GM19043 (cell line): ENCODE data around the gene TBX10.
A peak's percentile ranks its signal among the peaks of the same experiment; 100 is the strongest.
"Not testable (repeated sequence)": the region's sequence is repeated elsewhere in the genome, so short reads cannot be mapped to it uniquely, and the experiment has no call there.

ENCODE experiments used
- ATAC-seq: cut with Tn5 transposase; IDR thresholded peaks from one replicate; pipeline ENCODE4 v1.9.1; 2021; ENCODE audit warnings: low read depth; ENCODE audit not compliant: unreplicated experiment

The TBX10 gene

DNA sequence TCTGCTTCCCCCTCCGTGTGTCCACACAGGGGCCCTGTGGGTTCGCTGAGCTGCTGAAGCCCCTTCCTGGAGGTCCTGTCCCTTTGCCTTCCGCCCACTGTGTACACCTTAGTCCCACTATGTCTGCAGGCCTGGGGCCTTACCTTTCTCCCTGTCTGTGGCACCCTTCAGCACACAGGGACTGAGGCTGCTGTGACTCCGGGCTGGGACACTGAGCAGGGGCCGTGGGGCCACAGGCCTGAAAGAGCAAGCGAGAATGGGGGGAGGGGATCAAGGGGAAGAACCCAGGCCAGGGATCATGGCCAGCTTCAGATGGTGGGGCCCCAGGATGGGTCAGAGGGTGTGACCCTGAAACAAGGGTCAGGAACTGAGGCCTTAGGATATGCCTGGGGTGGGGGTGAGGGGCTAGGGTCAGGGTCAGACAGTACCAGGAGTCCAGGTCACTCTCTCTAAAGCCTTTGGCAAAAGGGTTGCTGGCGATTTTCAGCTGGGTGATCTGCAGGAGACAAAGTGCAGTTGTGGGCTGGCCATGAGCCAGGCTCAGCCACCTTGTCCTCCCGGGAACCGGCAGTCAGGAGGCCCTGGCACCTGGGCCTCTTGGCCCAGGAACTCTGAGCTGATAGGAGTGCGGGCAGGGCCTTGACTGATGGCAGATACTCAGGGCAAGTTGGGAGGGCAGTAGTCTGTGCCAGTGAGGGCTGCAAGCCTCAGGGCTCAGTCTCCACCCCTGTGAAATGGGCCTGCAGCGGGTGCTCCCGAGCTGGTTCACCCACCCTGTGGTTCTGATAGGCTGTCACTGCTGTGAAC, 7.2 kb downstream of the TBX10 start:
- ATAC-seq: no peak

DNA sequence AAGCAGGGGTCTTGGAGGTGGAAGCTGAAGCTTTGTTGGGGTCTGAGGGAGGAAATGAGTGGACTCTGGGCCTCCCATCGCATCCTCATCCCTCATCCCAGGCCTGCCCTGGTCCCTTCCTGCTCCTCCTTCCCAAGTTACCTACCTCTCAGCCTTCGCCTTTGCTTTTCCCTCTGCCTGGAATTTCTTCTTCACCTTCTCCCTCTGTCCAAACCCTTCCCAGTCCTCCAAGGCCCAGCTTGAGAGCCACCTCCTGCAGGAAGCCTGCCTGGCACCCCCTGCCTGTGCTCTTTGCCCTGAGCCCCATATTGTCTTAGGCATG, 7.7 kb downstream of the TBX10 start:
- ATAC-seq: no peak

DNA sequence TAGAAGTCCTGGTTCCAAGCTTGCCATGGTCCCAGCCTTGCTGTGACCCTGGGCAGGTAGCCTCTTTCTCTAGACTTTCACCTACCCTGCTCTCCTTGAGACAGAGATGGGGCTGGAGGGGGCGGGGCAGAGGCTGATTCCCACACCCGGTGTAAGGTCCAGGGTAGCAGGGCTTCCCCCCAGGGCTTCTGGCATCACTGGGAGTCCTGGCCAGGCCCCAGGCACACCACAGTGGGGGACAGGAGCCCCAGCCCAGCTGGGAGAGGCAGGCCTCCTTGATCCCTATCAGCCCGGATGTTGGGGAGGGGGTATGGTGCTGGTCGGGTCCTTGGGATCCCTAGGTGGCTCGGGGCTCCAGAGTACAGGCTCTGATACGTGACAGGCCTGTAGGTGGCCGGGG, 8.2 kb downstream of the TBX10 start:
- ATAC-seq: no peak

DNA sequence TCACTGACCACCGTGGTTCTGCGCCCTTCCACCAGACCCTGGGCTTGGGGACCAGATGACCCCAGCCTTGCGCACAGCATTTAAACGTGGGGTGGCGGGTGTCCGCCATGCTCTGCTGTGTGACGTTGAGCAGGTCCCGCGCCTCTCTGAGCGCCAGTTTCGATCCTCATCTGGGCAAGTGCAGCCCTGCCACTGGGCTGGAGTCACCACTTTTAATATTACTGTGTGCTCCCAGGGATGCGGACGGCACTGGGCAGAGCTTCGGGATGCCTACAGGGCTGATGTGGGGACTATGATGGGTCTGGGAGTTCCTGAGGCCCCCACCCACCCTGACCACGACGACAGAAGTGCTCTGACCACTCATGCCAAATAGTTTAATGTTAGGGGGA, 8.6 kb downstream of the TBX10 start:
- no peak for ATAC-seq

DNA sequence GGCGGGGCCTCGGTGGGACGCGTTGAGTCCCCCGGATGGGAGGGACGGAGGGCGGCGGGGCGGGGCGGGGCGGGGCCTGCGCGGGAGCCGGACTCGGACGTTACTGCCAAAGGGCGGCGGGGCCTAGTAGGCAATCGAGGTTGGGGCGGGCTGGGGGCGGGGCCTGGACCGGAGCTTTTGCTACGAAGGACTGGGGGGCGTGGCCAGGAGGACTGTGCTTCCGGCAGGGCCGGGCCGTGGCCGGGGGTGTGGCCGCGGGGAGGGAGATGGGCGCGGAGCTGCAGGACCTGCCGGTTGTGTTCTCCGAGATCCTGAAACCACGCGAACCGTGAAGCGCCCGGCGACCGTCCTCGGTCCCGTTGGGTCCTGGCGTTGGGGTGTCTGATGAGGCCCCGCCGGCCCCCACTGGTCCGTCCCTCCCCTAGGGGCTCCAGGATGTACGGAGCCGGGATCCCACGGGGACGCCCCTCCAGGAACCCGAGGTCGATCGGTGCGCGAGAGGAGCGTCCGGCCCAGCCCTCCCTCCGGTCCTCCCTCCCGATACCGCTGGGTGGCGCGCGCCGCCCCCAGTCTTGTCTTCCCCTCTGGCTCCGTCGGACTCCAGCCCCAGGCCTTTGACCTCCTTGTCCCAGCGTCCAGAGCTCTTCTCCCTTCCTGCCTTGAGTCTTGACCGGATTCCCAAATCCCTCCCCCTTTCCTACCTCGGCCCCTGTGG, 9.2 kb downstream of the TBX10 start:
- ATAC-seq: peak; percentile 72

DNA sequence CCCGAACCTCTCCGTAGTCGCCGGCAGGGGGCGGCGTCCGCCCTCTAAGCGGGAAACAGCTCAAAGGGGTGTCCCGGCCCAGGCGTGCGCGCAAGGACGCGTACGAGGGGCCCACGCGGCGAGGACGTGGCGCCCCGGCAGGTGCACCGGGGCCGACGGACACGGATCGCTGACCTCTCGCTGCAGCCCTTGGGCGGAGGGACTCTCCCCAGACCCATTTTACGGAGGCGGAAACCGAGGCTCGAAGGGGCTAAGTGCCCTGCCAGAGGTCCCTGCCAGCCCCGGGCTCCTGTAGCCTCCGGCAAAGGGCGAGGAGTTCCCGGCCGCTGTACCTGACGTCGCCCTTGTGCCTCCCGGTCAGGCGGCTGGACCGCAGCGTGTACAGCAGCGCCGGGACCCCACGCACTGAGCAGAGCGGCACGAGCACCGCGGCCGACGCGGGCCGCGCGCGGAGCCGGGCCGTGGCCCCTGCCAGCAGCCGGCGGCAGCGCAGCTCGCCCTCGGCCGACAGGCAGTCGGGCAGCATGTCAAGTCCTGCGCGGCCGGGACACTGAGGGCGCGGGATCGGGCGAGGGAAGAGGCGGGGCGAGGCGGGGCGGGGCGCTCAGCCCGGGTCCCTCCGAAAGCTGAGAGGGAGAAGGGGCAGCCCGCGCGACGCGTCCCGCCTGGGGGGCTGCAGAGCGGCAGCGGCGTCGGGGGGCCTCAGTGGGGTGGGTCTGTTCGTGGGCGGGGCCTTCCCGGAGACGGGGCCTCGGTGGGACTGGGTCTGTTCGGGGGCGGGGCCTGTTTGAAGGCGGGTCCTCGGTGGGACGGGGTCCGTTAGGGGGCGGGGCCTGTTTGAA, 10.0 kb downstream of the TBX10 start, which contains the start of gene NUDT8:
TSS of gene NUDT8 (minus strand) at position 552 of the 842 bp plus-strand sequence. CDS start at position 526, 26 bp downstream.
- peak; percentile 36 for ATAC-seq

DNA sequence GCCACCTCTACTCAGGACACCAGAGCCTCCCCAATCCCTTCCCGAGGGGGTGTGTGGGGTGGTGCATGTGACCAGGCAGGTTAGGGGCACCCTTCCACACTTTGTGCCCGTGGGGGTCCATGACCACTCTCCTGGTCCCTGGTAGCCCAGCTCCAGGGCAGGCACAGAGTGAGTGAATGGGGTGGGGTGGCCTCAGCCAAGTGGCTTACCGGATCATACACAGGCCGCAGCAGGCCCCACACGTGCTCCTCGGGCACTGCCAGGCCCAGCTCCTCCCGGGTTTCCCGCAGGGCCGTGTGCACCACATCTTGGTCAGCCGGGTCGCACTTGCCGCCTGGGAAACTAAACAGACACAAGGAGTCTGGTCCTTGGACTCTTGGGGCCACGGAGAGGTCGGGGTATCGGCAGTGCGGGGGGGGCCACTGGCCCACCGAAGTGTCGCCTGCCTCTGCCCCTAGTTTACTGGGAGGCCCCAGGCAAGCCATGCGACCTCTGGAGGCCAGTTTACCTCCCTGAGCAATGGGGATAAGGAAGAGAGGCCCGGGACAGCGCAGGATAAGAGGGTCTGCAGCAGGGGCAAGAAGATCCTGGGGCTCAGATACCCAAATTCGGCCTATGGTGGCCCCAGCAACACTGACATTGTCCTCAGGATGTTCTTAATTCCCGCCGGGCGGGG, 10.7 kb downstream of the TBX10 start:
- no peak for ATAC-seq

DNA sequence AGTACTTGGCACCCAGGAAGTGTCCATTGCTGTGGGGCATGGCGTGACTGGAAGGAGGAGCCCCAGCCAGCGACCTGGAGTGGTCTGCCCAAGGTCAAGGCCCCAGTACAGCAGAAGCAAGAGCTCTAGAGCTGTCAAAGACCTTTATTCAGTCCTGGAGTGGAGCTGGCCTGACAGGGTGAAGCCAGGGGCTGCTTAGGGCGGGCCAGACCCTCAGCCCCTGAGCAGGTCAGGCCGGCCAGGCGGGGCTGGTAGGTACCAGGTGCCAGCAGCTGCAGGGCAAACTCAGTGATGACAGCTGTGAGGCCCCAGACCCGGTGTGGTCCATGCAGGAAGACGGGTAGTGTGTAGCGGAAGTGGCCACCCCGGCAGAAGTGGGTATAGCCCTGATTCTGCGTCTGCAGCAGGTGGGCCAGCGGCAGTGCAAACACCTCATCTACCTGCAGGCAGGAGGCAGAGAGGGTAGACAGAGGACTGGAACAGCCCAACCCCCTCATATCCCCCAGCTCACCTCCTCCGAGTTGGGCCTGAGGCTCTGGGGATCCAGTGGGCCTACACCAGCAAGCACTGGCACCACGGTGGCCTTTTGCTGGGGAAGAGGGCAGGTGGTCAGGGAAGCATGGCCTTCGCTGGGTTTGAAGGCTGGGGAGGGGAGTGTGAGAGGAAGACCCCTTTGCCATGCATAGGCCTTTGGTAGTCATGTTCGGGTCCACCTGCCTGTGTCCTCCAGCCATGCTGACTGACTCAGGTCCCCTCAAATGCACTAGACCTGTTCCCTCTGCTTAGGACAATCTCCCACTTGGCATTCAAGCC, 11.5 kb downstream of the TBX10 start:
- no peak for ATAC-seq

DNA sequence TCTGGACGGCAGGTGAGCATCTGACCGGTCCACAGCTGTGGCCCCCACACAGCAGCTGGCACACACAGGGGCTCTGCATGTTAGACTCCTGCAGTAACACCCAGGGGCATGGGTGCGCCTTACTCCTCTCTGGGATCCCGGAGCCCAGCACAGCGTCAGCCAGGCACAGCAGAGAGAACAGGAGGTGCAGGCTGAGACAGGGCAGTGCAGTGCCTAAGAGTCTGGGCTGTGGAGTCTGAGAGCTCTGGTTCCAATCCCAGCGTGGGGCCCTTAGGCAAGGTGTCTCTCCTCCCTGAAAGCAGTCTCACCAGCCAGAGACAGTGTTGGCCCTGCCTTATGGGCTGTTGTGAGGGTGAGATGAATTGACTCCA, 12.1 kb downstream of the TBX10 start:
- no peak for ATAC-seq

DNA sequence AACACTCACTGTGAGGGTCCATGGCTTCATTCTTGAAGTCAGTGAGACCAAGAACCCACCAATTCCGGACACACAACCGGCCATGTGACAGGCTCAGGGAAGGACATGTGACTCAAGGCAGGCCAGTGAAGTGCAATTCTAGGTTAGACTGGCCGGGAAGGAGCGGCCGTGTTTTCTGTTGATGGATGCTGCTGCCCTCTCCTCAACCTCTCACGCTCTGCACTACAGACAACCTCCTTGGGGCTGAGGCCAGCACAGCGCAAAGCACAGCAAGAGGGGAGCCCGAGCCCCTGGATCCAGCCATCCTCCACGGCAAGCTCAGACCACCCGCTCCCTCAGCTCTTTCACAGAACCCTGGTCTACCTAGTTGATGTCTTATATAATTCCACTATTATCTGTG, 12.6 kb downstream of the TBX10 start:
- ATAC-seq: no peak

DNA sequence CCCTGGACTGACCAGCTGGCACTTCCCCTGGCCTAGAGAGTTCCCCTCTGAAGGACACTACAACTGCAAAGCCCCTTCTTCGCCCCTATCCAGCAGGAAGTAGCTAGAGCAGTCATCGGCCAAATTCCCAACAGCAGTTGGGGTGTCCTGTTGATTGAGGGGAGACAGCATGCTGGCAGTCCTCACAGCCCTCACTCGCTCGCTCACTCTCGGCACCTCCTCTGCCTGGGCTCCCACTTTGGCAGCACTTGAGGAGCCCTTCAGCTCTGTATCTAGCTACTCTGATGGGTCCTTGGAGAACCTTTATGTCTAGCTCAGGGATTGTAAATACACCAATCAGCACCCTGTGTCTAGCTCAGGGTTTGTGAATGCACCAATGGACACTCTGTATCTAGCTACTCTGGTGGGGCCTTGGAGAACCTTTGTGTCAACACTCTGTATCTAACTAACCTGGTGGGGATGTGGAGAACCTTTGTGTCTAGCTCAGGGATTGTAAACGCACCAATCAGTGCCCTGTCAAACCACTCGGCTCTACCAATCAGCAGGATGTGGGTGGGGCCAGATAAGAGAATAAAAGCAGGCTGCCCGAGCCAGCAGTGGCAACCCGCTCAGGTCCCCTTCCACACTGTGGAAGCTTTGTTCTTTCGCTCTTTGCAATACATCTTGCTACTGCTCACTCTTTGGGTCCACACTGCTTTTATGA, 13.3 kb downstream of the TBX10 start:
- ATAC-seq: not testable (repeated sequence)

DNA sequence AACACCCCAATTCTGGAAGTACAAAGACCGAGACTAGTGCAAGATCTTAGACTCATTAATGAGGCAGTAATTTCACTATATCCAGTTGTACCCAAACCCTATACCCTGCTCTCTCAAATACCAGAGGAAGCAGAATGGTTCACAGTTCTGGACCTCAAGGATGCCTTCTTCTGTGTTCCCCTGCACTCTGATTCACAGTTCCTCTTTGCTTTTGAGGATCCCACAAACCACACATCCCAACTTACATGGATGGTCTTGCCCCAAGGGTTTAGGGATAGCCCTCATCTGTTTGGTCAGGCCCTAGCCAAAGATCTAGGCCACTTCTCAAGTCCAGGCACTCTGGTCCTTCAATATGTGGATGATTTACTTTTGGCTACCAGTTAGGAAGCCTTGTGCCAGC, 15.8 kb downstream of the TBX10 start:
- not testable (repeated sequence) for ATAC-seq

DNA sequence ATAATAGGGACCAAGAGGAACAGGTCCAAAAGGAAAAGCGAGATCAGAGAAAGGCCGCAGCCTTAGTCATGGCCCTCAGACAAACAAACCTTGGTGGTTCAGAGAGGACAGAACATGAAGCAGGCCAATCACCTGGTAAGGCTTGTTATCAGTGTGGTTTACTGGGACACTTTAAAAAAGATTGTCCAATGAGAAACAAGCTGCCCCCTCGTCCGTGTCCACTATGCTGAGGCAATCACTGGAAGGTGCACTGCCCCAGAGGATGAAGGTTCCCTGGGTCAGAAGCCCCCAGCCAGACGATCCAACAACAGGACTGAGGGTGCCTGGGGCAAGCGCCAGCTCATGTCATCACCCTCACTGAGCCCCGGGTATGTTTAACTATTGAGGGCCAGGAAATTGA, 16.7 kb downstream of the TBX10 start:
- ATAC-seq: not testable (repeated sequence)

DNA sequence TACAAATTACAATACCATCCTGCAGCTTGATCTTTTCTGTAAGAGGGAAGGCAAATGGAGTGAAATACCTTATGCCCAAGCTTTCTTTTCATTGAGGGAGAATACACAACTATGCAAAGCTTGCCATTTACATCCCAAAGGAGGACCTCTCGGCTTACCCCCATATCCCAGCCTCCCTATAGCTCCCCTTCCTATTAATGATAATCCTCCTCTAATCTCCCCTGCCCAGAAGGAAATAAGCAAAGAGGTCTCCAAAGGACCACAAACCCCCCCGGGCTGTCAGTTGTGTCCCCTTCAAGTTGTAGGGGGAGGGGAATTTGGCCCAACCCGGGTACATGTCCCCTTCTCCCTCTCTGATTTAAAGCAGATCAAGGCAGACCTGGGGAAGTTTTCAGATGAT, 17.6 kb downstream of the TBX10 start:
- ATAC-seq: not testable (repeated sequence)

DNA sequence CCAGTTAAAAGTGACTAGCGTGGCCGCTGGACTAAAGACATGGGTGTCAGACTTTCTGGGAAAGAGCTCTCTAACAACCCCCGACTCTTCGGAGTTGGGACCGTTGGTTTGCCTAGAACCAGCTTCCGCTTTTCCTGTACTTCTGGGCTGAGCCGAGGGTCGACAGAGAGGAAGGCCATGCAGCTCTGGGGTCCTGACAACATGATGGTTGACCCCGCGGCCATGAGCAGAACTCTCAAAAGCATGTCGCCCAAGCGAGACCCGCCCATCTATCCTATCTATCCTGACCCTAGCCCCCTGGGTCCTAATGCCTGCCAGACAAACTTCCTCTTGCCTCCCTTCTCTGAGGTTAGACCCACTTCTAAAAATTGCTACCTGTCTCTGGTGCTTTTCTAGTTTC, 18.9 kb downstream of the TBX10 start:
- not testable (repeated sequence) for ATAC-seq

DNA sequence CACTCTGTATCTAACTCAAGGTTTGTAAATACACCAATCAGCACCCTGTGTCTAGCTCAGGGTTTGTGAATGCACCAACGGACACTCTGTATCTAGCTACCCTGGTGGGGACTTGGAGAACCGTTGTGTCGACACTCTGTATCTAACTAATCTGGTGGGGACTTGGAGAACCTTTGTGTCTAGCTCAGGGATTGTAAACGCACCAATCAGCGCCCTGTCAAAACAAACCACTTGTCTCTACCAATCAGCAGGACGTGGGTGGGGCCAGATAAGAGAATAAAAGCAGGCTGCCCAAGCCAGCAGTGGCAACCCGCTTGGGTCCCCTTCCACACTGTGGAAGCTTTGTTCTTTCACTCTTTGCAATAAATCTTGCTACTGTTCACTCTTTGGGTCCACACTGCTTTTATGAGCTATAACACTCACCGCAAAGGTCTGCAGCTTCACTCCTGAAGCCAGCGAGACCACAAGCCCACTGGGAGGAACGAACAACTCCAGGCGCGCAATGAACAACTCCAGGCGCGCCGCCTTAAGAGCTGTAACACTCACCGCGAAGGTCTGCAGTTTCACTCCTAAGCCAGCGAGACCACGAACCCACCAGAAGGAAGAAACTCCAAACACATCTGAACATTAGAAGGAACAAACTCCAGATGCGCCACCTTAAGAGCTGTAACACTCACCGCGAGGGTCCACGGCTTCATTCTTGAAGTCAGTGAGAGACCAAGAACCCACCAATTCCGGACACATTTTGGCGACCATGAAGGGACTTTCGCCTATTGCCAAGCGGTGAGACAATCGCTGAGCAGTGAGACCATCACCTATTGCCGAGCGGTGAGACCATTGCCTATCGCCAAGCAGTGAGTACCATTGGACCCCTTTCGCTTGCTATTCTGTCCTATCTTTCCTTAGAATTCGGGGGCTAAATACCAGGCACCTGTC, 19.6 kb downstream of the TBX10 start:
- not testable (repeated sequence) for ATAC-seq

DNA sequence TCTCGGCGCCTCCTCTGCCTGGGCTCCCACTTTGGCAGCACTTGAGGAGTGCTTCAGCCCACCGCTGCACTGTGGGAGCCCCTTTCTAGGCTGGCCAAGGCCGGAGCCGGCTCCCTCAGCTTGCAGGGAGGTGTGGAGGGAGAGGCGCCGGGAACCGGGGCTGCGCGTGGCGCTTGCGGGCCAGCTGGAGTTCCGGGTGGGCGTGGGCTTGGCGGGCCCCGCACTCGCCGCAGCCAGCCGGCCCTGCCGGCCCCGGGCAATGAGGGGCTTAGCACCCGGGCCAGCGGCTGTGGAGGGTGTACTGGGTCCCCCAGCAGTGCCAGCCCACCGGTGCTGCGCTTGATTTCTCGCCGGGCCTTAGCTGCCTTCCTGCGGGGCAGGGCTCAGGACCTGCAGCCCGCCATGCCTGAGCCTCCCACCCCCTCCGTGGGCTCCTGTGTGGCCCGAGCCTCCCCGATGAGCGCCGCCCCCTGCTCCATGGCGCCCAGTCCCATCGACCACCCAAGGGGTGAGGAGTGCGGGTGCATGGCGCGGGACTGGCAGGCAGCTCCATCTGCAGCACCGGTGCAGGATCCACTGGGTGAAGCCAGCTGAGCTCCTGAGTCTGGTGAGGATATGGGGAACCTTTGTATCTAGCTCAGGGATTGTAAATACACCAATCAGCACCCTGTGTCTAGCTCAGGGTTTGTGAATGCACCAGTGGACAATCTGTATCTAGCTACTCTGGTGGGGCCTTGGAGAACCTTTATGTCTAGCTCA, 20.5 kb downstream of the TBX10 start:
- not testable (repeated sequence) for ATAC-seq
